GM12875 (cell line): ENCODE results near the gene IMPDH2.
A peak's percentile ranks its signal among the peaks of the same experiment; 100 is the strongest.
"Not testable (repeated sequence)": the region's sequence is repeated elsewhere in the genome, so short reads cannot be mapped to it uniquely, and the experiment has no call there.

Experiments
- H3K4me3 ChIP-seq: one replicate; pipeline ENCODE4 v1.5.1; 2011; ENCODE audit warnings: low read depth, low read length, control low read depth
- CTCF ChIP-seq: IDR thresholded peaks from 2 replicates; pipeline ENCODE4 v1.5.1; 2011; ENCODE audit warnings: low read depth, mild to moderate bottlenecking, control low read depth, inconsistent platforms, low read length, moderate library complexity, borderline replicate concordance; ENCODE audit not compliant: insufficient read depth

The IMPDH2 gene

GRCh38 chr3:49012441-49013017, 16.7 kb downstream of the IMPDH2 start:
- no peak for TF ChIP-seq CTCF

GRCh38 chr3:49009396-49009795, 19.8 kb downstream of the IMPDH2 start:
- TF ChIP-seq CTCF, result no peak
- no peak overlapping the region for H3K4me3 ChIP-seq

More at GRCh38 chr3:49012441-49013017, 16.7 kb downstream of the IMPDH2 start:
- no peak overlapping the region for H3K4me3 ChIP-seq

- not testable (repeated sequence) for H3K4me3 ChIP-seq
Observed at GRCh38 chr3:49008627-49009026, 20.6 kb downstream of the IMPDH2 start.

- TF ChIP-seq CTCF, result no peak
- H3K4me3 ChIP-seq, result peak overlapping the region; percentile 96
Observed at GRCh38 chr3:49007771-49008528, 21.2 kb downstream of the IMPDH2 start.

- H3K4me3 ChIP-seq, result peak within 1 kb of the TSS; percentile 96
- TF ChIP-seq CTCF, result peak; percentile 47; the same call in 1 of the 2 replicates
Observed at GRCh38 chr3:49007068-49007770, 22.0 kb downstream of the IMPDH2 start, which contains the start of gene WDR6. Gene WDR6 (plus strand): TSS chr3:49007391. CDS start chr3:49007432, 41 bp downstream.

GRCh38 chr3:49006408-49007067, 22.7 kb downstream of the IMPDH2 start:
- H3K4me3 ChIP-seq, result peak overlapping the region; percentile 96
- TF ChIP-seq CTCF, result no peak

GRCh38 chr3:49005998-49006397, 23.2 kb downstream of the IMPDH2 start:
- H3K4me3 ChIP-seq, result no peak overlapping the region
- TF ChIP-seq CTCF, result no peak
